GM11168 (cell line): ENCODE measurements around the gene JAG2.

Experiments
- in situ Hi-C: fragments of 300-500 bp; cut with MboI; formaldehyde crosslinking; loops from one replicate; pipeline ENCODE4 v1.12.0; 2022; ENCODE audit warnings: low sequenced_read_pairs; ENCODE audit not compliant: unreplicated experiment

JAG2 gene

DNA sequence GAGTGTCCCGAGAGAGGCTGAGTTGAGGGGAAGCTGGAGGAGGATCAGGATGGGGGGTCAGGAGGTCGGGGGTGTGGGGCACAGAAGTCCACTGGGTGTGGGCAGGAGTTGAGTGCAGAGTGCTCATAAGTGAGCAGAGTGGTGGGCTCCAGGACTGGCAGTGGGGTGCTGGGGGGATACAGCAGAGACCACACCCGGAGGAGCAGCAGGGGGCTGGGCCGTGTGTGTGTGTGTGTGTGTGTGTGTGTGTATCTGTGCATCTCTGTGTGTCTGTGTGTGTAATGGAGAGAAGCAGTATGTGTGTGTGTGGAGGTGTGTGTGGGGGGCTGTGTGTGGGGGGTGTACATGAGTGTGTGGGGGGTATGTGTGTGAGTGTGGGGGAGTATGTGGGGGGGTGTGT lies 17.4 kb upstream of the JAG2 start:
- in situ Hi-C loops = no loop called here

DNA sequence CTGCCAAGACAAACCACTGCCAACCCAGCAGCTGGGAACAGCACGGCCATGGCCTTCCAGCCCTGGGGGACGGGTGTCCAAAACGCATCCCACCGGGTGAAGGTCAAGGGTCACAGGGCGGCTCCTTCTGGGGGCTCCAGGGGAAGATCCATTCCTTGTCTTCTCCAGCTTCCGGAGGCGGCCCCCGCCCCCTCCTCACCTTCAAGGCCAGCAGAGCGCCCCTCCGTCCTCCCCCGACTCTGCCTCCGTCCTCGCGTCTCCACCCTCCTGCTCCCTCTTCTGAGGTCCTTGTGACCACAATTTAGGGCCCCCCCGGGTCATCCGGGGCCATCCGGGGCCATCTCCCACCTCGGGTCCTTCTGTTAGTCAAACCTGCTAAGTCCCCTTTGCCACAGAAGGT lies 16.4 kb upstream of the JAG2 start:
- in situ Hi-C loops = no loop called here

DNA sequence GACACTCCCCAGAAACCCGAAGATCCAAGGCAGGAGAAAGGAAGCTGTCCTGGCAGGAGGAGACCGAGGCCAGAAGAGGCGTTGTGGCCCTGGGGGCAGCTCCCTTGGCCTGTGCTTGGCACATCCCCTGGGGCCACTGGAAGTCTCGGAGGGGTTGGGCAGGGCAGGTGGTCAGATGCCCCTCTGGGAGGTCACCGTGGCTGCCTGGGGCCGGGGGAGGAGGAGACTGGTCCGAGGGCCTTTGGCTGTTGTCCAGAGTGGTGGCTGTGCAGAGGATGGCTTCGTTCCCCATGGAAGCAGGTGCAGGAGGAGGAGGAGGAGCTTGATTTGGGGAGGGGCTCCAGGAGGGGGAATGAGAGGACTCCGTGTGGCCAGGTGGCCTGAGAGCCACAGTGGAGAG lies 15.9 kb upstream of the JAG2 start:
- in situ Hi-C loops = no loop called here

DNA sequence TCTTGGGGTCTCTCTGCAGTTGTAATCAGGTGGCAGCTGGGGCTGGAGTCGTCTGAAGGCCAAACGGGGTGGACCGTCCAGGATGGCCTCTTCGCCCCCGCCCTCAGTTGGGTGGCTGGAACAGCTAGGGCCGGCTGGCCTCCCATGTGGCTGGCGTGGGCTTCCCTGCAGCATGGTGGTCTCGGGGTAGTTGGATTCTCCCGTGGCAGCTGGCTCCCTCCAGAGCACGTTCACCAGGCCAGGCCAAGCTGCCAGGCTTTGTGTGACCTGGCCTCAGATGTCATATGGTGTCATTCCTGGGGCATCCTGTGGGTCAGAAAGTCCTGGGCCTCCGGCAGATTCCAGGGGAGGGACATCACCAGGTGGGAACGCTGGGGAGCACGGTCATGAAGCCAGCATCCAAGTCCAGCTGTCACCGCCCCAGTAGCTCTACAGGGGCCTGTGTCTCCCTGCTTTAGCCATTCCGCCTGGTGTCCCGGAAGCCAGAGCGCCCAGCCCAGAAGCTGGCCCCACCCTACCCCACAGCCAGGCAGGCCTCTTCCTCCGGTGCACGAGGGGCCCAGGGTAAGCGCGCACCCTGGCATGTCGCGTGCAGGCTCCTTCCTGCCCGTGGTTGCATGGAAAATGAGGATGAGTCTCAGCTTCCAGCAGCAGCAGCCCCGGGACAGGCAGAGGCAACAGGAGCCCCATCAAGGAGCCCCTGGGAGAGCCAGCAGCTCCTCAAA lies 13.9 kb upstream of the JAG2 start:
- in situ Hi-C loops = no loop called here

DNA sequence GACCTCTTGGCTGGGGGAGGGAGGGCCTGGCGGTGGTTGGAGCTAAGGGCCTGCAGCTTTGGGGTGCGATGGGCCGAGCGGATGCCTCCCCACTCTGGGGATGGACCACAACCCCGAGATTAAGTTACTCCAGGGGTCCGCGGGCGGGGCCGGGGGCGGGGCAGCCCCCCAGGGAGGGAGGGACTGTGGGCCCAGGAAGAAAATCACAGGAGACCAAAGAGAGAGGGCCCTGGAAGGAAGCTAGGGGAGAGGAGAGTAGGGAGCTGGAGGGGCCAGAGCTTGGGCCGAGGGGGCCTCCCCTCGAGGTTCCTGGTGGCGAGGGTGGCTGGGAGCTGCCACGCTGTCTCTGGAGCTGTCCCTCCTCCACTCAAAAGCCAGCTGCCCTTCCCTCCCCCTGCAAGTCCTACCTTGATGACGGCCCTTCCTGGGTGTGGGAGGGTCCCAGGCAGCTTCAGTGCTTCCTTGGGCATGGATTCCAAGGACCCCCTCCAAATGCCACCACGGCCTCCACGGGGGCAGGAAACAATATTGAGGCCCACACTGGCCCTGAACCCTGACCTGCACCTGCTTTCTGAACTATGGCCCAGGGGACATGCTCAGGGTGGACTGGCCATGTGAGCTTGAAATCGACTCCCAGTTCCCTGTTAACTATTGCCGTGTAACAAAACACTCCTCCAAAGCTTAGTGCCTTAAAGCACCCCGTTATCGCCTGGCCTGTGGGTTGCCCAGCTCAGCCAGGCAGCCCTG lies 13.1 kb upstream of the JAG2 start:
- in situ Hi-C loops = no loop called here

DNA sequence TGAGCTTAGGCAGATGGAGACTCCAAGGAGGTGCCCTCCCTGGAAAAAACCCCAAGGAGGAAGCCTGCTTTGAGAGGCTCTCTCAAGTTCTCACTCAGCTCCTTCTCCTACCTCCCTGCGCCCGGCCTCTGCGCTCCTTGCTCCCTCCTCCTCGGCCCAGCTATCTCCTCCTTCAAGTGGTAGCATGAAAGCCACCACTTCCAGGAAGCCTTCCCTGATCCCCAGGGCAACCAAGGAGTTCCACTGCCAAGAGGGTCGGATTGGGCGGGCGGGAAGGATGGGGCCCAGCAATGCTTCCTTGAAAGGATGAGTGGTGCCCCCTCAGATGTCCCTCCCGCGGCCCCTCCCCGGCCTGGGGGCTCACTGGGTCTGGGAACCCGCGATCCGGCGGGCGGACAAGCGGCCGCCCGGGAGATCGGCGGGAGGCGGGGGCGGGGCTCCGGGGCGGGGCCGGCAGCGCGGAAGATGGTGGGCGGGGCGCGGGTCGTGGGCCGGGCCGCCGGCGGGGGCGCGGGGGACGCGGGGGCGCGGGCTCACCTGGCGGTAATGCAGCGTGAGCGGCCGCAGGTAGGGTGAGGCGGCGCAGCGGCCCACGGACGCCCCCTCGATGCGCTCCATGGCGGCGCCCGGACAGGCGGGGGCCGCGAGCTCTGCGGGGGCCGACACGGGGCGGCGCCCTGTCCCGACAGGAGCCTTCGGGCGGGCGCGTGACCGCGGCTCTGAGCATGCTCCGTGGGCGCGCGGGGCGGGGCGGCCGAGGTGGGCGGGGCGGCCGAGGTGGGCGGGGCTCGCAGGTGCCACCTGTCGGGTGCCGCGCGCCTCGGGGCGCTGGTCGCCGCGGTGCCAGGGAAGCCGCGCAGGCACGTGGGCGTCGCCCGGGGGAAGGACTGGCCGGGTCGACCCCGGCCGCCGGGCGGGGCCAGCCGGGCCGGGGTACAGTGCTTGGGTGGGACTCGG lies 12.3 kb upstream of the JAG2 start, which contains the start of gene NUDT14:
Gene NUDT14 (minus strand): TSS at position 721 of the 957 bp plus-strand sequence. CDS start 103 bp downstream, at position 618.
- in situ Hi-C loops = no loop called here

DNA sequence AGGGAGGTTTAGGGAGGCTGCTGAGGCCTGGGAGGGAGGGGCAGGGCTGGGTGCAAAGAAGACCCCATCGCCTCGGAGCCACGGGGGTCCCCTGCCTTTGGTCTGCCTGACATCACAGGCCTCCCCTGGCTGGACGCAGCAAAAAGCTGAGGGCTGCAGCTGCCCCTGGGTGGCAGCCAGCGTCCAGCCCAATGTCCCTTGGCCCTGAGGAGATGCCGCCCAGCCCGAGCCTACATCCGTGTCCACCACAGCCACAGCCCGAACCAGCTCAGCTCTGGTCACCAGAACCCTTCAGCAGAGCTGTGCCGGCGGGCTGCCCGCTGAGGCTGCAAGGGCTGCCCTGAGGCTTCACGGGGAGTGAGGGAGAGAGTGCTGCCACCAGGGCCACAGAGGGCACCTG lies 10.6 kb upstream of the JAG2 start:
- in situ Hi-C loops = no loop called here

DNA sequence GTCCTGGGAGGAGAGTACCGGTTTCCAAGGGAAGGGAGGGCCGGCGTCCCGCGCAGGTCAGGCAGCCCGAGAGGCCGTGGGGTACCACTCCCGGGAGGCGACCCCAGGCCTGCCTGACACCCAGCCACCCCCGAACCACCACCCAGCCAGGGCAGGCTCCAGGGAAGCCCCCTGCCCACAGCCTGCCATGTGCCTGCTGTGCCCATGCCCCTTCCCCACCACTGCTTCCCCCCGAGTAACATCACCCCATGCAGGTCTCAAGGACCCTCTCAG lies 10.2 kb upstream of the JAG2 start:
- in situ Hi-C loops = no loop called here

DNA sequence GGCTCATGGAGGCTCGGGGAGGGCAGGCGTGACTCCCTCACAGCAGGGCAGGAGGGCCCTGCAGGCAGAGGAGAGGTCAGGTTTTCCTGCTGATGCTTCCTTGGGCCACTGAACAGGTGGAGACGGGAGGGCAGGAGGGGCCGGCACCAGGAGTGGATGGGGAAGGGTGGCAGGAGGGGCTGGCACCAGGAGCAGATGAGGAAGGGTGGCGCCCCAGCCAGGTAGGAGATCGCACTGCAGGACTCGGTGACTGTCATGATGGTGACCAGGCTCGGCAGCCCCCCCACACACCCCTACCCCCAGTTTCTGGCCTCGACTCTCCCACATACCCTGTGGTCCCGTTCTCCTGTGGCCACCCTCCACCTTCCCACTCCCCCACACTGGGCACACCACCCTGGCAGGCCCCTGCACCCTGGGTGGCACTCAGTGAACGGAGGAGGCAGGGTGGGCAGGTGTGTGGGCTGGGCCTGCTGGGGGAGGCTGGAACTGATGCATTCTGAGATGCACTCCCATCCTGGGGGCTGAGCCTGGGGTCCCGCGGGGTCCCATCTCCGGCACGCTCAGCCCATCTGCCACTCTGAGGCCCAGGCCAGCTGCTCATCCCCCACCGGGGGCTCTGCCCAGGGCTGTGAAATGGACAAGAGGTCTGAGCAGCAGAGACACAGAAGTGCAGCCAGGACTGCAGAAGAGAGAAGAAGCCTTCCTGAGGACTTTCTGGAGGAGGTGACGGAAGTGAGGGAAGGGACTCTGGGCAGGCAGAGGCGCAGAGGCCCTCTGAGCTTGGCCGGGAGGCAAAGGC lies 9.7 kb upstream of the JAG2 start:
- in situ Hi-C loops = no loop called here

DNA sequence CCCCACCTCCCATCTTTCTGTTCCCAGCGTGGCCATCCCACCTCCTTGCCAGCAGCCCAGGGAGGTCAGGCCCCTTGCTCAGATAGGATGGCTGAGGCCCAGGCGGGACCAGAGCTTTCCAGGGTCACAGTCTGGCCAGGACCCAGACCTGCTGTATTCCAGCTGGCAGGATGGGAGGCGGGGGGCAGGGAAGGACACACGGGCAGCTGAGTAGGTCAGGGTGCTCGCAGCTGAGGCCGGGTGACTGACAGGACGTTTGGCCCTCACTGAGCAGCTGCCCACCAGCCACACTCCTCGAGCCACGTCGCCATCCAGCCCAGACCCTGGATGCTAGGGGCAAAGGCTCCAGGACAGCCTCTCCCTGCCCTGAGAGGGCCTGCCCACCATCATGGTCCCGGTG lies 8.5 kb upstream of the JAG2 start:
- in situ Hi-C loops = no loop called here

DNA sequence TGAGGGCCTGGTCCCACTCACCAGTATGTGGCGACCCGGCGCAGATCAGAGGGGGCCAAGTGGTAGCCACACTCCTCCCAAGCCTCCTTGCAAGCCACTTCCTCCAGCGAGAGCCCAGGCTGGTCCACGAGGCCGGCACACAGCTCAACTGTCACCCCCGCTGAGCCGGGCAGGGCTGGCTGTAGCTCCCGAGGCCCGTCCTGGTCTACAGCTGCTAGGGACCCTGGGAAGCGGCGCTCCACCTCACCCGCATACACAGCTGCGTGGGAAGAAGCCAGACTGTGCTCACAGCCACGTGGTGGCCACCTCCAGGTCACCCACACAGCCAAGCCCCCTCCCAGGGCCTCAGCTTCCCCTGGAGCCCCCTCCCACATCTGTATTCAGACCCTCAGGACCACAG lies 7.9 kb upstream of the JAG2 start:
- in situ Hi-C loops = no loop called here

DNA sequence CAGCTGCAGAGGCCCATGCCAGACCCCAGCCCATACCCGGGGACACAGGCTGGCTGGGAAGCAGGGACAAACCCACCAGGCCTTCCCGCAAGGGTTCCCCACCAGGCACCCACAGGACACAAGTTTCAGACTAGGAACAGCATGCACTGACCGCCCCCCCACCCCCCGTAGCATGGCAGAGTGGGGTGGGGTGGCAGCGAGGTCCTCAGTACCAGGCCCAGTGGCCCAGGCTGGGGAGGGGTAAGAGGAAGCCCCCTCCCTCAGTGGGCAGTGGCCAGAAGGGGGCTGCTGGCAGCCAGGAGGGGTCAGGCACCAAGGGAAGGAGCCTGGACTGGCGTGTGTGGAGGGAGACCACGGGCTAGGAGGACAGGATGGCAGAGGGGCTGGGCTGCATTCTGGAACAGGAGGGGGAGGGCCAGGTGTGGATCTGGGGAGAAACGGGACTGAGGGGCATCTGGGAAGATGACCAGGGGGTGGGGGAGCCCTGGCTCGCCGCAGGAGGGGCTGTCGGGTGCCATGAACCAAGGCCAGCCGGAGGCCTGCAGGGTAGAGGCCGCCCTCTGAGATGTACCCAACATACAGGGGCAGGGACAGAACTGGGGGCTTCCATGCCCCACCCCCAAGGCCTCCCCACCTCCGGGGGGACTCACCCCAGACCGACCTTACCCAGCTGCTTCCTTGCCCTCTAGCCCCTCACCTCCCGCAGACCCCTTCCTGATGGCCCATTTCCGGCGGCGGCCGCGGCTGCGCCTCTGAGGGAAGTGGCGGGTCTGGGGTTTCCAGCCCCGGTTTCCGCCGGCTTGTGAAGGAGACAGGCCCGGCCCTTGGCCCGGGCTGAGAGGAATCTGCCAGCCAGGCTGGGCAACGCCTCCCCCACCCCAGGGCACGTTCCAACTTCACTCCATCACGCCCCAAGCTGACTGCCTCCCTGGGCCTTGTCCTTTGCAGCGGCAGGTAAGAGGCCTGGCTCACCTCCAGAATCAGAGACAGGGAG lies 5.6 kb upstream of the JAG2 start:
- in situ Hi-C loops = no loop called here

DNA sequence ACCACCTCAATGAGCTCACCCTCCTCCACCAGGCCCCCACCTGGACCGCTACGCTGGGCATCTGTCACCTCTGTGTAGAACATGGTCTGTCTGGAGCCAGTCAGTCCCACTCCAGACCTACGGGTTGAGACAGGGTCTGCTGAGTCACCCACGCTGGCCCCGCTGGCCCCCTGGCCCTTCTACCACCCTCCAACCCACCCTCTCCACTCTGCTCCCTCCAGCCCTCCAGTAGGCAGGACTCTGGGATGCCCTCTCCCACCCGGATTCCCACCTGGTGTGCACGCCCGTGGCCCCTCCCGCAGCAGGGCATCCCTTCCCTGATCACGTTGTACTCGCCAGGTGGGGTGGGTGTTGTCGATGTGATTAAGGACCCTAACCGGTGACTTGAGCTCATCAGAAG lies 4.6 kb upstream of the JAG2 start:
- in situ Hi-C loops = no loop called here

DNA sequence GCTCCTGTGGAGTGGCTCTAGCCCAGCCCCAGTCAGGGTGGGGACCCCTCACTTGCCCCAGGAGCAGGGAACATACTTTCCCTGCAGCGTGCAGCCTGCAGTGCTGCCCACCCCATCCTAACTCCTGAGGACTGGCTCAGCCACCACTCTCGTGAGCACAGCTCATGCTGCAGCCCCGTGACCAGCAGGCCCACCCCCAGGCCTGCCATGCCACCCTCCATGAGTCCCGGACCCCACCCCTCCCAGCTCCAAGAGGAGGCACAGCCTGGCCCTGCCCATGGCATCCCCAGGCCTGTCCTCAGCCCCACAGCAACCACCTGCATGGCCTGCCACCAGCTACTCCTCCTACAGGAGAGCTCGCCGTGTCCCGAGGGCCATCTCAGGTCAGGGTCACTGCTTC lies 3.9 kb upstream of the JAG2 start:
- in situ Hi-C loops = no loop called here

DNA sequence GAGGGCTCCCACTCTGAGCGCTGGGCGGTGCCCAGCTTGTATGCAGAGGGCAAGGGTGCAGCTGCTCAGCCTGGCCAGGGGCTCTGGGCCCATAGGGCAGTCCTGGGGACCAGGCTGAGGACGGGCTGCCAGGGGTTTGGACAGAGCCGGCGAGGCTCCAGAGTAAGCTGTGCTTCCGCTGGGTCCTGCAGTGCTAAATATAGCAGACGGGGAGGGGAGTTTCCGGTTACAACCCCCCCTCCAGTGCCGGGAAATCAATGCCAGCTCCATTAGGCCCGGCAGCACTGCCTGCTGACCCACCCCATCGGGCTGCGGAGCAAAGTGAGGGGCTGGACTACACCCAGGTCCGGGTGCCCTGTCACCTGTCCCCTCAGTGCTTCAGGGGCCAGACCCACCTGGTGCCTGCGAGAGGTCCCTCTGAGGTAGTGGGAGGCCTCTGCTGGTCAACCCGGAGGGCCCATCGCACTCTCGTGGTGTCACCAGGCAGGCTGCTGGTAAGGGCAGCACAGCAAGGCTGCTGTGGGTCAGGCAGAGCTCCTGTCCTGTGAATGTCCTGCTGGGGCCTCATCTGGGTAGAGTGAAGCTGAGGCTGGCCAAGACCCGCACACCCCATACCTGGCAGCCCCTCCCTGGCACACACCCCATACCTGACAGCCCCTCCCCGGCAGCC lies 2.6 kb upstream of the JAG2 start:
- in situ Hi-C loops = no loop called here

DNA sequence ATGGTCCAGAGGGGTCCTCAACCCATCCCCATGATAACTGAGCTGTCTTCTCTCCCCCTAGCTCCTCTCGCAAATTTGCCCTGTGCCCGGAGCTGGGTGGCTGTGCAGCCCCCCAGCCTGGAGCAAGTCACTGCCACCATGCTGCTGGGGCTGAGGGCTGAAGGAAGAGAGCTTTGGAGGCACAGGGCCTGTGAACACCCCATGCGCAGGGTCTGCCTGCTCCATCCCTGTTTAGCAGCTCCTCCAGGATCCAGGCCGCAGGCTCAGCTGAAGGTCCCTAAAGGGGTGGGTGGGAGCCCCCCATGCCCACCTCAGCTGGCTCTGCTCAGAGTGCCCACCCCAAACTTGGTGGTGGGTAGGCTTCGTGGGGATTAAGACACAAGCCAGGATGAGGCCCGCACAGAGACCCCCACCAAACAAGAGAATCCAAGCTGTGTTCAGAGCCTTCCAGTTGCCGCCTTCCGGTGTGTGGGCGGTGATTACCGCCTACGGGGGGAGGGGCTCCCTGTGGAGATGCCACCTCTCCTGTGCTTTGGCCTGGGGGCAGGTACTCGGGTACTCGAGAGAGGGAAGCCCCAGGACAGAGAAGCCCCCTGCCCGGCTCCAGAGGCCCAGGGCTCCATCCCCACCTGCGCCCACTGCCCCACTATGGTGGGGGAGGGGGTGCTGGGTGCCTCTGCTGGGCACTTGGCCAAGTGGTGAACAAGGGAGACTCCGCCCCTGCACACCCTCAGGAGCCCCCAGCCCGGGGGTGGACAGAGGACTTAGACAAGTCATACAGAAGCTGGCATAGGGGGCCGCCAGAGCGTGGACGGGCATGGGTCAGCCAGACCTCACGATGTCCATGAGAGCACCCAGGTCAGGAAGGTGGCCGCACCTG lies 1.4 kb upstream of the JAG2 start:
- in situ Hi-C loops = no loop called here

DNA sequence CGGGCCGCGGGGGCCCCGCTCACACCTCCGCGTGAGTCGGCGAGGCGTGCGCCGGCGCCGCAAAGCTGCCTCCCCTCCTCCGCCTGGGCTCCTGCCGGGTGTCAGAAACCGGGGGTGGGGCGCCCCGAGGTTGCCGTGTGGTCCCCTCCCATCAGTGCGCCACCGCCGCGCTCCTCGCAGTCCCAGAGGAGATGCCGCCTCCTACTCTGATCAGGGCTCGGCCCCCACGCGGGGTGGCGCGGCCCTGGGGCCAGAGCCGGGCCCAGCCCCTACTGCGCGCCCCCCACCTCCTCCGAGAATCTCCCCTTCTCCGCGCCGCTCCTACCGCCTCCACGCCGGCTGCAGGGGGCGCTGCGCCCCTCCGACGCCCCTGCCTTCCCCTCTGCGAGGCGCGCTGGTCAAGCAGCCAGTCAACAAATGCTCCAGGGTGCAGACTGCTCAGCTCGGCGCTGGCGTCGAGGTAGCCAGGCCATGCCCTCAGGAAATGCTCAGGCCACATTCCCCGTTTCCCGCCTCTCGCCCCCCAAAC lies 467 bp upstream of the JAG2 start:
- in situ Hi-C loops = no loop called here

DNA sequence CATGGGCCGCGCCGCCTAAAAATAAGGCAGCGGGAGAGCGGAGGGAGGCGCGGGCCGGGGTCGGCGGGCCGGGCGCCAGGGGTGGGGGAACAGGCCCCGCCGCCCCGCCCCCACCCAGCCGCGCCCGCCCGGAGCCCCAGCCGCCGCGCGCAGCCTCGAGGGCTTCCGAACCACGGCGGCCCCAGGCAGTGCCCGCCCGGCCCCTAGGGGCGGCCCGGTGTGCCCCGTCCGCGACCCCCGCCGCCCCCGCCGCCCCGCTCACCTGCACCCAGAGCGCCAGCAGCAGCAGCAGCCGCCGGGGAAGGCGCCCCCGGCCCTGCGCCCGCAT lies 519 bp downstream of the JAG2 start:
- in situ Hi-C loops = no loop called here
